Measurements from ENCODE around the gene FOXC2.

DNA sequence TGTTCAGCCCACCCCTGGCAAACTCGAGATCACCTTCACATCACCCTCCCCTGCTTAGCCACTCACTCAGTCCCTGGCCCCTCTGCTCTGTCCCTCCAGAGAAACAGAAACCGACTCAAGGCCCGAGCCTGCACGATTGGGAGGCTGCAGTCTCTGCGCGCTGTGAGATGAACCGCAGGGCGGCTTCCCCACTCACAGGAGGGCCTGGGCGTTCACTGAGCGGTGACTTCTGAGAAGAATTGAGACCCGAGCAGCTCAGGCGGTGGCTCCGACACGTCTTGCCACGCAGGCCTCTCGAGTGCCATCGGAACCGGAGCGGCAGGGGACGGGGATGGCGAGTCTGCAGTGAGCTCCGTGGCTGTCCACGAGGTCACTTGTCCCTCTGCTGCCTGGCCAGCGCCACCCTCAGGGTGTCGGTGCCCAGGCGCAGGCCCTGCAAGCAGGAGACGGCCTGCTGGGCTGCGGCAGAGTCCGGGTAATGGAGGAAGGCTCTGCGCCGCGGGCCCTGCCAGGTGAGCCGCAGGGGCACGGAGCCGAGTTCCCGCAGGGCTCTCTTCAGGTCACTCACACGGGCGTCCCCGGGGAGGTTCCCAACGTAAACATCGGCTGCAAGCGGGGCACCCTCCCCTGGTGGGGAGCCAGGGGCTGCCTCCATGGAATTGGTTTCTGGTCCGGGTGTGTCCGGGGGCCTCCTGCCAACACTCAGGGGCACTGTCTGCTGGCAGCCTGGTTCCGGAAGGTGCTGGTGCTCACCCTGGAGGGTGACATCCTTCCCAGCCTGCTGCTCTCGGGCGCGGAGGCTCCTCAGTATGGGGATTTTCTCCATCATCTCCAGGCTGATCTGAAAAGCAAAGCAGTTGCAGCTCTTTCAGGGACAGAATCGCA lies 34.7 kb upstream of the FOXC2 start:
- TF ChIP-seq POLR2AphosphoS5 (IDR thresholded peaks at IDR 0.05; ENCODE audit: low read depth, low read length) (no peak), MXI1 (IDR thresholded peaks at IDR 0.05; ENCODE audit: low read depth, low read length) (no peak)

Data from SK-N-SH (cell line).